ENCODE measurements around the gene VPS51.
A peak's percentile ranks its signal among the peaks of the same experiment; 100 is the strongest.

VPS51 gene

DNA sequence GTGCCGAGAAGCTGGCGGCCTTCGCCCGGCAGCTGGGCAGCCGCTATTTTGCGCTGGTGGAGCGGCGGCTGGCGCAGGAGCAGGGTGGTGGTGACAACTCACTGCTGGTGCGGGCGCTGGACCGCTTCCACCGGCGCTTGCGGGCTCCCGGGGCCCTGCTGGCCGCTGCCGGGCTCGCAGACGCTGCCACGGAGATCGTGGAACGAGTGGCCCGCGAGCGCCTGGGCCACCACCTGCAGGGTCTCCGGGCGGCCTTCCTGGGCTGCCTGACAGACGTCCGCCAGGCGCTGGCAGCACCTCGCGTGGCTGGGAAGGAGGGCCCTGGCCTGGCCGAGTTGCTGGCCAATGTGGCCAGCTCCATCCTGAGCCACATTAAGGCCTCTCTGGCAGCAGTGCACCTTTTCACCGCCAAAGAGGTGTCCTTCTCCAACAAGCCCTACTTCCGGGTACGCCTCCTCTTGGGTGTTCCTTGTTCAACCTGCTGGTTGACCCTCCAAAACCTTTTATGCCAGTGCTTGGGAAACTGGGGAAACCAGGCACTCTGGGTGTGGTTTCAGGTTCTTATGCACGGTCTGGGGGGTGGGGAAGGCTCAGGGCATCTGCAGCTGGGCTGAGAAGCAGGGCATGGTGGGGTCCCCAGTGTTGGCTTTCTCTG lies 12.6 kb downstream of the VPS51 start:
- Histone ChIP-seq H3K36me3 (ENCODE audit: control insufficient read depth, insufficient read depth, low read length) (peaks cover 35% of the 10 kb centered on the region), H3K27me3 (ENCODE audit: control insufficient read depth, insufficient read depth, low read length) (no peaks in the 10 kb centered on the region), H3K27ac (ENCODE audit: low read depth, low read length) (no peak overlapping the region), H3K9me3 (ENCODE audit: control insufficient read depth, insufficient read depth, low read length) (no peaks in the 10 kb centered on the region), H3K4me3 (ENCODE audit: low read depth, low read length) (no peak overlapping the region), H3K4me1 (ENCODE audit: control insufficient read depth, insufficient read depth, low read length) (peaks cover 11% of the 10 kb centered on the region; the same call in 1 of the 2 replicates), H3K9ac (ENCODE audit: low read depth, low read length) (no peak overlapping the region)

- Histone ChIP-seq H3K27me3 (ENCODE audit: control insufficient read depth, insufficient read depth, low read length) (no peaks in the 10 kb centered on the region), H3K9me3 (ENCODE audit: control insufficient read depth, insufficient read depth, low read length) (no peaks in the 10 kb centered on the region), H3K36me3 (ENCODE audit: control insufficient read depth, insufficient read depth, low read length) (peaks cover 30% of the 10 kb centered on the region), H3K27ac (ENCODE audit: low read depth, low read length) (no peak overlapping the region), H3K9ac (ENCODE audit: low read depth, low read length) (no peak overlapping the region), H3K4me1 (ENCODE audit: control insufficient read depth, insufficient read depth, low read length) (peaks cover 11% of the 10 kb centered on the region; the same call in 1 of the 2 replicates), H3K4me3 (ENCODE audit: low read depth, low read length) (no peak overlapping the region)
Observed at GRCh38 chr11:65109231-65110198, 13.5 kb downstream of the VPS51 start.

DNA sequence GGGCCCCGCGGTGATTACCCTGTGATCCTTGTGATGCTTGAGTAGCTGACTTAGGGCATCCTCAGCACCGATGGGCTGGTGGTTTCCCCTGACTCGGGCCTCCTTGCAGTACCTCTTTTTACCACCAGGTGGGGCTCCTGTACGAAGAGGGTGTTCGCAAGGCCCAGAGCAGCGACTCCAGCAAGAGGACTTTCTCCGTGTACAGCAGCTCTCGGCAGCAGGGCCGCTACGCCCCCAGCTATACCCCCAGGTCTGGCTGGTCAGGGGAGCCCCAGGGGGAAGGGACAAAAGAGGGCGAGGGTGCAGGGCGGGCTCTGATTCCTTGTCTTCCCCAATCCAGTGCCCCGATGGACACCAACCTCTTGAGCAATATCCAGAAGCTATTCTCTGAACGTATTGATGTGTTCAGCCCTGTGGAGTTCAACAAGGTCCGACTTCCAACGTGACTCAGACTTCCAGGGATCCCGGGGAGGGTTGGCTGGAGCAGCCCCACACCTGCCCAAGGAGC lies 14.4 kb downstream of the VPS51 start:
- Histone ChIP-seq H3K4me1 (ENCODE audit: control insufficient read depth, insufficient read depth, low read length) (peaks cover 11% of the 10 kb centered on the region; the same call in 1 of the 2 replicates), H3K27ac (ENCODE audit: low read depth, low read length) (no peak overlapping the region), H3K9me3 (ENCODE audit: control insufficient read depth, insufficient read depth, low read length) (no peaks in the 10 kb centered on the region), H3K36me3 (ENCODE audit: control insufficient read depth, insufficient read depth, low read length) (peaks cover 28% of the 10 kb centered on the region), H3K9ac (ENCODE audit: low read depth, low read length) (no peak overlapping the region), H3K27me3 (ENCODE audit: control insufficient read depth, insufficient read depth, low read length) (no peaks in the 10 kb centered on the region), H3K4me3 (ENCODE audit: low read depth, low read length) (no peak overlapping the region)

- Histone ChIP-seq H3K36me3 (ENCODE audit: control insufficient read depth, insufficient read depth, low read length) (peaks cover 33% of the 10 kb centered on the region), H3K27ac (ENCODE audit: low read depth, low read length) (peak overlapping the region; percentile 44), H3K4me3 (ENCODE audit: low read depth, low read length) (peak overlapping the region; percentile 38; the same call in 1 of the 2 replicates), H3K4me1 (ENCODE audit: control insufficient read depth, insufficient read depth, low read length) (peaks cover 14% of the 10 kb centered on the region), H3K9ac (ENCODE audit: low read depth, low read length) (no peak overlapping the region), H3K27me3 (ENCODE audit: control insufficient read depth, insufficient read depth, low read length) (no peaks in the 10 kb centered on the region), H3K9me3 (ENCODE audit: control insufficient read depth, insufficient read depth, low read length) (no peaks in the 10 kb centered on the region)
Observed at GRCh38 chr11:65111159-65111743, 15.2 kb downstream of the VPS51 start.

DNA sequence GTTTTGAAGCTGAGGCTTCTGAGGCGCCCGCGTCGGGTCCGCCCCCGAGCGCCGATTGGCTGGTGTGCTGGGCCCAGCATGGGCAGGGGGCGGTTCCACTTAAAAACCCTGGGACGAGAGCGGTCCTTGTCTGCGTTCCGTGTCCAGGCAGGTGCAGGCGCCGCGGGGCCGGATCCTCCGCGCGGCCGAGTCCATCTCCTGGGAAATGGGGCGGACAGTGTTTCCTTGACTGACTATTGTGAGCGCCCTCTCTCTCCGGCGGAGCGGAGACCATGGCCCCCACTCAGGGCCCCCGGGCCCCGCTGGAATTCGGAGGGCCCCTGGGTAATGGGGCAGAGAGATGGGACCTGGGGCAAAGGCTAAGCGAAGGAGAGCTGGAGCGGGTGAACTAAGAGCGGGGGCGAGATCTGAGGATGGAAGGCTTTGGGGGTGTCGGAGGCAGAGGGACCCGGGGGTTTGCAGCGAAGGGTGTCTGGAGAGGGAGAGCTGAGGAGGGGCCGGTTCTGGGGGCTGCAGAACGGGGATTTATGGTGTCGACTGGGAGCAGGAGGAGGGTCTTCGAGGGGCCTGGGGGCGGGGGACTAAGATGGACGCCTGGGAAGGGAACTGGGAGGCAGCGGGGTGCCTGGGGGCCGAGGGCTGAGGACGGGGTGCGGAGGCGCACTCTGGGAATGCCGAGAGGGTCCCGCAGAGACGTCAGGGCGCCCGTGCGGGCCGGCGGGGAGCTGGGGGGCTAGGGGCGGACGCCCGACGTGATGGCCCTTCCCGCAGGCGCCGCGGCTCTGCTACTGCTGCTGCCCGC lies 15.9 kb downstream of the VPS51 start, which contains the start of gene TM7SF2:
TM7SF2 (plus strand) TSS at position 129 of the 802 bp plus-strand sequence; CDS start at position 273, 144 bp downstream.
- peak within 1 kb of the TSS; percentile 64 for H3K9ac ChIP-seq (ENCODE audit: low read depth, low read length)
- no peaks in the 10 kb centered on the region for H3K9me3 ChIP-seq (ENCODE audit: control insufficient read depth, insufficient read depth, low read length)
- H3K4me1 ChIP-seq (ENCODE audit: control insufficient read depth, insufficient read depth, low read length), result peaks cover 18% of the 10 kb centered on the region
- H3K27me3 ChIP-seq (ENCODE audit: control insufficient read depth, insufficient read depth, low read length), result no peaks in the 10 kb centered on the region
- peak within 1 kb of the TSS; percentile 82 for H3K4me3 ChIP-seq (ENCODE audit: low read depth, low read length)
- H3K27ac ChIP-seq (ENCODE audit: low read depth, low read length), result peak within 1 kb of the TSS; percentile 69
- peaks cover 34% of the 10 kb centered on the region for H3K36me3 ChIP-seq (ENCODE audit: control insufficient read depth, insufficient read depth, low read length)

DNA sequence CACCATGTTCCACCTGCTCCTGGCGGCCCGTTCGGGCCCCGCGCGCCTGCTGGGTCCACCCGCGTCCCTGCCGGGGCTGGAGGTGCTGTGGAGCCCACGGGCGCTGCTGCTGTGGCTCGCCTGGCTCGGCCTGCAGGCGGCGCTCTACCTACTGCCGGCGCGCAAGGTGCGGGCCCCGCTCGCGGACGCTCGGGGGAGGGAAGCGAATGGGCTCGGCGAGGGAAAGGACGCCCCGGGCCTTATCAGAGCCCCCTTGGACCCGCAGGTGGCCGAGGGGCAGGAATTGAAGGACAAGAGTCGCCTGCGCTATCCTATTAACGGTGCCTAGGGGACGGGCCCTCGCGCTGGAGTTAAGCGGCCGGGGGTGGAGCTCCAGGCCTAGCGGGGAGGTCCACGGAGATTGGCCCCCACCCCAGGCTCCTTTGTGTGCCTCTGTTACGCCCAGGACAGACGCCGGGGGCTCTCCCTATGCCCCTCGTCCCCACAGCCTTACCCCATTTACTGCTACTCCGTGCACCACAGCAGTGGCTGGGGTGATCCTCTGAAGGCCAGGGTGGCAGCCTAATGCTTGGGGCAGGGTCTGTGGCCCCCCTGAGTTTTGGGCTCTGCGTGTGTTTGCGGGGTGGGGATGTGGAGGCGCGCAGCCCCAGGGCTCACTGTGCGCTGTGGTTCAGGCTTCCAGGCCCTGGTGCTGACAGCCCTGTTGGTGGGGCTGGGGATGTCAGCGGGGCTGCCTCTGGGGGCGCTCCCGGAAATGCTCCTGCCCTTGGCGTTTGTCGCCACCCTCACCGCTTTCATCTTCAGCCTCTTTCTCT lies 16.7 kb downstream of the VPS51 start:
- Histone ChIP-seq H3K4me1 (ENCODE audit: control insufficient read depth, insufficient read depth, low read length) (peaks cover 18% of the 10 kb centered on the region), H3K36me3 (ENCODE audit: control insufficient read depth, insufficient read depth, low read length) (peaks cover 28% of the 10 kb centered on the region; the same call in 1 of the 2 replicates), H3K9me3 (ENCODE audit: control insufficient read depth, insufficient read depth, low read length) (no peaks in the 10 kb centered on the region), H3K4me3 (ENCODE audit: low read depth, low read length) (peak overlapping the region; percentile 82), H3K27ac (ENCODE audit: low read depth, low read length) (peak overlapping the region; percentile 69), H3K27me3 (ENCODE audit: control insufficient read depth, insufficient read depth, low read length) (no peaks in the 10 kb centered on the region), H3K9ac (ENCODE audit: low read depth, low read length) (no peak overlapping the region; the same call in 1 of the 2 replicates)

GRCh38 chr11:65113361-65113756 lies 17.3 kb downstream of the VPS51 start:
- Histone ChIP-seq H3K9me3 (ENCODE audit: control insufficient read depth, insufficient read depth, low read length) (no peaks in the 10 kb centered on the region), H3K4me3 (ENCODE audit: low read depth, low read length) (peak overlapping the region; percentile 82)

GRCh38 chr11:65113839-65114238 lies 17.8 kb downstream of the VPS51 start:
- Histone ChIP-seq H3K4me3 (ENCODE audit: low read depth, low read length) (no peak overlapping the region), H3K36me3 (ENCODE audit: control insufficient read depth, insufficient read depth, low read length) (peaks cover 27% of the 10 kb centered on the region), H3K27ac (ENCODE audit: low read depth, low read length) (no peak overlapping the region), H3K4me1 (ENCODE audit: control insufficient read depth, insufficient read depth, low read length) (peaks cover 18% of the 10 kb centered on the region), H3K9ac (ENCODE audit: low read depth, low read length) (no peak overlapping the region), H3K27me3 (ENCODE audit: control insufficient read depth, insufficient read depth, low read length) (no peaks in the 10 kb centered on the region), H3K9me3 (ENCODE audit: control insufficient read depth, insufficient read depth, low read length) (no peaks in the 10 kb centered on the region)

More at GRCh38 chr11:65113361-65113756, 17.3 kb downstream of the VPS51 start:
- peaks cover 26% of the 10 kb centered on the region for H3K36me3 ChIP-seq (ENCODE audit: control insufficient read depth, insufficient read depth, low read length)
- H3K4me1 ChIP-seq (ENCODE audit: control insufficient read depth, insufficient read depth, low read length), result peaks cover 18% of the 10 kb centered on the region
- no peak overlapping the region for H3K9ac ChIP-seq (ENCODE audit: low read depth, low read length)
- H3K27me3 ChIP-seq (ENCODE audit: control insufficient read depth, insufficient read depth, low read length), result no peaks in the 10 kb centered on the region
- H3K27ac ChIP-seq (ENCODE audit: low read depth, low read length), result no peak overlapping the region

DNA sequence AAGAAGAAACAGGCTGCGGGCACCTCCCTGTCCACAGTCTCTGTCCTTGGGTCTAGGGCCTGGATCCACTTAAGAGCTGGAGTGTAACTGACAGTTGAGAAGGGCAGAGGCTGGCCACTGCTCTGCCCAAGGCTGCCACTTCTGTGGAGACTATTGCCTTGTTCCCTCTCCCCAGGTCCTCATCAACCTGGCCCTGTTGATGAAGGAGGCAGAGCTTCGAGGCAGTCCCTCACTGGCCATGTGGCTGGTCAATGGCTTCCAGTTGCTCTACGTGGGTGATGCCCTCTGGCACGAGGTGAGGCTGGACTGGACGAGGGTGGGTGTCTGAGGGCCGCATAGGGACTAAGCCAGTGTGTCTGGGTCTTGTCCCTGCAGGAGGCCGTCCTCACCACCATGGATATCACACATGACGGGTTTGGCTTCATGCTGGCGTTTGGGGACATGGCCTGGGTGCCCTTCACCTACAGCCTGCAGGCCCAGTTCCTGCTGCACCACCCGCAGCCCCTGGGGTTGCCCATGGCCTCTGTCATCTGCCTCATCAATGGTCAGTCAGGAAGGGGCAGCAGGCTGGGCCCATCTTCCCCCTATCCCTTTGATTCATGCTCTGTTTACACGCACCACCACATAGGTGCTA lies 18.6 kb downstream of the VPS51 start:
- H3K27ac ChIP-seq (ENCODE audit: low read depth, low read length), result no peak overlapping the region
- H3K36me3 ChIP-seq (ENCODE audit: control insufficient read depth, insufficient read depth, low read length), result peaks cover 27% of the 10 kb centered on the region
- peaks cover 18% of the 10 kb centered on the region for H3K4me1 ChIP-seq (ENCODE audit: control insufficient read depth, insufficient read depth, low read length)
- H3K9me3 ChIP-seq (ENCODE audit: control insufficient read depth, insufficient read depth, low read length), result no peaks in the 10 kb centered on the region
- no peak overlapping the region for H3K9ac ChIP-seq (ENCODE audit: low read depth, low read length)
- no peak overlapping the region for H3K4me3 ChIP-seq (ENCODE audit: low read depth, low read length)
- H3K27me3 ChIP-seq (ENCODE audit: control insufficient read depth, insufficient read depth, low read length), result no peaks in the 10 kb centered on the region
